Activated naive CD4-positive, alpha-beta T cell treated with anti-CD3 and anti-CD28 coated beads, Interleukin-2, amount 50 U/mL, for 16 hours (primary cell): ENCODE measurements around the gene CAMSAP2.

Source experiments
- DNase-seq: peaks from one replicate; pipeline ENCODE4 v3.0.0-alpha.2; 2020

Gene CAMSAP2

DNA sequence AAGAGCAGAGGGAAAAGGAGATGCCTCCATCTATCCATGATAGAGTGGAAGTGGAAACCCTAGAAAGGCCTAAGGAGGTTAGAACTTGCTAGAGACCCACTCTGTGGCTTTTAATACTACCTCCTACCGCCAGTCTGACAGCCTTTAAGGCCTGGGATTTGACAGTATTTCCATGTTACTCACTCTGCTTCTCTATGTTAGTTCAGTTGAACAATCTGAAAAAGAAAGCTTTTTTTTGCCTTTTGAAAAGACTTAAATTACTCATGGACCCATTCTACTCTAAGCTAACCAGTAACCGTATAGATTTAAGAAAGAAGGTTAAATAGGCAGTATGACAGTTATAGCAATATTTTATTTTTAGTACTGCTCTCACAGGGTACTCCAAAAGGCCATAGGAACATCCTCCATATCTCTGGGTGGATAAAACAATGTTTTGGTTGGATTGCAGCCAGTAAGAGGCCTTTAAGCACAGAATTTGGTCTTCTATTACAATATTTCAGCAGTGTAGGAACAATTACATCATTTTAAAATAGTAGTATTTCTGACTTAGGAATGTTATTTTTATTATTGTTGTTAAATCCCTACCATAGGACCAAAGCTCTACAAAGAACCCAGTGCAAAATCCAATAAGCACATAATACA lies 118.1 kb downstream of the CAMSAP2 start:
- DNase-seq: no peak

DNA sequence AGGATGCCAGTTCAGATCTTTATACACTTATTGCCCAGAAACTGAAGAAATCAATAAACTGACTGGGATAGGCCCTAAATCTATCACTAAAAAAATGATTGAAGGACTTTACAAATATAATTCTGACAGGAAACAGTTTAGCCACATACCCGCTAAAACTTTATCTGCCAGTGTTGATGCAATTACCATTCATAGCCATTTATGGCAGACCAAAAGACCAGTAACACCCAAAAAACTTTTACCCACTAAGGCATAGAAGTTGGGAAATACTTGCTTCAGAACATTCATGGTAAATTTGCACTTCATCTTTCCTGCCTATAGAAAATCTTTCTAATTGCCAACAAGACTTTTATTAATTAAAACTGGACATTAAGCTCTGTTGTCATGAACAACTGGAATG lies 119.1 kb downstream of the CAMSAP2 start:
- DNase-seq: no peak

DNA sequence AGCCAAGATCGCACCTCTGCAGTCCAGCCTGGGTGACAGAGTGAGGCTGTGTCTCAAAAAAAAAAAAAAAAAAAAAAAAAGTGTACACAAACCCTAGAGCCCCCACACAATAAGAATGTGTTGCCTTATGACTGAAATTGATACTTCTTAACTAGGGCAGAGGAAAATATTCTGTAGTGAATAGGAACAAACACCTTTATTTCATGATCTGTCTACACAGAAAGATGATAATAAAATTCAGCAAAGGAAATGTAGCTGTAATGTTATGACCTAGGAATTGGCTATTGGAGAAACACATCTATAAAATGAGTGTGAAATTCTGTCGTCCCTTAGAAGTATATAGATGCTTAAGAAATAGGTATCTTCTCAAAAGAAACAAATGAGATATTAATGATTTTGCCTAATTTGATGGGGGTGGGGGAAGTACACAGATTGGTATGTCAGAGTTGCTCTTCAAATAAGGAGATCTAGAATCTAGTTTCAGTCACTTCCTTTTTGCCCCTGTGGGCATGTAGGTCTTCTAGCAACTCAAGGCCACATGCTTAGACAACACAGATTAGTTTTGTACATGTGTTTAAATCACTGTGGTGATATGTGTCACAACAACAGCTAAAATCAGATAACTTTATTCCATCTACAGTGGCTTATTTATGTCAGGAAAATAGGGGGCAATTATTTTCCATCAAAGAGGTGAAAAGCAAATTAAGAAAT lies 123.4 kb downstream of the CAMSAP2 start:
- no peak for DNase-seq

DNA sequence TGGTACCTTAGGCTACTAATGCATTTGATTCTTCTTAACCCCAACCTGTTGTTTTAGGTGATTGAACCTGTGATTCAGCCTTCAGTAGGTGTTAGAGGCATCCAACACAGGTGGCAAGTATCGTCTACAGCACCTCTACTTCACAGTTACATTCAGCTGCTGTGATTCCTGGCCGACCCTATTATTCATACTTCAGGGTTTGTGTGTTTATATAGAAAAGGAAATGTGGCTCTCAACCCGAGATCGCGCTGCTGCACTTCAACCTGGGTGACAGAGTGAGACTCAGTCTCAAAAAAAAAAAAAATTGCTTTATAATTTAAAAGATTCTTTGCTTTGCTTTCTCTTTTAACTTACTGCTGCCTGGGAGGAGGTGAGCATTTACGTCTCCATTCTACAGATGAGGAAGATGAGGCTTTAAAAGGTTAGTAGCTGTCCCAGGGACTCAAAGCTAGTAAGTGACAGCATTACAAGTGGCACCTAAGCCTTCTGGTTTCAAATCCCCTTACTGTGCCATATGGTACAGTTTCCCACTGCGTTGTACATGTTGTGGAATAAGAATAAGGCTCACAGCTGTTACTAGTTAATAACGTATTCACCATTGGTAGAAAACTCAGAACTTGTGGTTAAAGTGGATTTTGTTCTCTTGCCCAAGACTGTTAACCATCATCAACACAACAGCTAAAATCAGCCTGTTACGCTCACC lies 124.2 kb downstream of the CAMSAP2 start:
- no peak for DNase-seq

DNA sequence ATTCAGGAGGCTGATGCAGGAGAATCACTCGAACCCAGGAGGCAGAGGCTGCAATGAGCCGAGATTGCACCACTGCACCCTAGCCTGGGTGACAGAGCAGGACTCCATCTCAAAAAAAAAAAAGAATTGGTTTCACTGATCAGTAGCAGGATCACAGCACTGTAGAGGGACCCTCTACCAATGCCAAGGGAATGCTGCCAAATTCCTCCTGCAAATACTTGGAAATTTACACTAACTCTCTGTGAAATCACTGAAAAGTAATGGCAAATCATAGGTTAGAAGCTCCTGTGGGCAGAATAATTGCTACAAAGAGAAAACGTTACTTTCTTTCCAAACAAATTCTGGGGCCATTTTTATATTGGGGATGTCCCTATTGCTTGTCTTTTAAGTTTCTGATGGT lies 127.4 kb downstream of the CAMSAP2 start:
- DNase-seq: no peak

DNA sequence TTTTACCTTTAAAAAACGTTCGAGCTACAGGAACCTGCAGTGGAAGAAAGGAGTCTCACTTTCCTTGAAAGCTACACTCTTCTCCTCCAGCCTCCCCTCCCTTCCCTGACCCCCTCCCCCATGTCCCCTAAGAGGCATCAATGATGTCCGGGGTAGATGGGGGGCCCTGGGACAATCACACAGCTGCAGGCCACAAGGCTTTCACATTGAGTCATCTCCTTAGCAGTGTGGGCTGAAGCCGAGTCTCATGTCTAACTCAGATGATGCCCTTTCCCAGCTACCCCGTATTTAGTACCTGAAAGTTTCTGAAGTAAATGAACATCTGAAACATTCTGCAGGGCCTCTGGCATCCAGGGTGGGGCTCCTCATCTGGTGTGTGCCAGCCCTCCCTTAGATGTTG lies 127.8 kb downstream of the CAMSAP2 start:
- DNase-seq: no peak

DNA sequence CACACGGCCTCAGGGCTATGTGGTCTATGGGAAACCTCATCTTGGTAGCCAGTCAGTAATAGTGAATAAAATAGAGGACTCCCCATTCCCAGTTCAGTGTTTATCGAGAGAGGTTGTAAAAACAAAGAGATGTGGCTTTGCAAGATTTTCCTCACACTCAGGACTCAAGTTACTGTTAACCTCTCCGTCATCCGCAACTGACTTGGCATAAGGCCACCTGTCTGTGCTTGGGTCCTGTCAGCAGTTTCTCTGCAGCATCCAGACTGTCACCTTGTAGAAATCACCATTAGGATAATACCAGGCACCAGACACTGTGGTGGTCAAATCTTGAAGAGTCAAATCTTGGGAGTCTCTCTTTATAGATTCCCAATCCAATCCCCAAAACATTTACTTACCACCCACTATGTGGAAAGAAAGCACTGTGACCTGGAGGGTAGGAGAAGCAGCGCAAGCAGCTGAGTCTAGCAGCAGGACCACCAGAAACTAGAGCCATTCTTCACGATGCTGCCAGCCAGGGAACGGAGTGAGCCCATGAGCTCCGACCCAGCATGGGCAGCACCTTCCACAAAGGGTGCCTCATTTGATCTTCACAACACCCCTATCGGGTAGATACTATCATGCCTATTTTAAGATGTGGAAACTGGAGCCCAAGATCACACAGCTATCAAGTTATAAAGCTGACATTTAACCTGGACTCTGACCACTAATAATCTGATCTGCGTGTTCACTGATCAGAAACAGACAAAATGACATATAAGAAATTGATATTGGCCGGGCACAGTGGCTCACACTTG lies 128.5 kb downstream of the CAMSAP2 start:
- no peak for DNase-seq

DNA sequence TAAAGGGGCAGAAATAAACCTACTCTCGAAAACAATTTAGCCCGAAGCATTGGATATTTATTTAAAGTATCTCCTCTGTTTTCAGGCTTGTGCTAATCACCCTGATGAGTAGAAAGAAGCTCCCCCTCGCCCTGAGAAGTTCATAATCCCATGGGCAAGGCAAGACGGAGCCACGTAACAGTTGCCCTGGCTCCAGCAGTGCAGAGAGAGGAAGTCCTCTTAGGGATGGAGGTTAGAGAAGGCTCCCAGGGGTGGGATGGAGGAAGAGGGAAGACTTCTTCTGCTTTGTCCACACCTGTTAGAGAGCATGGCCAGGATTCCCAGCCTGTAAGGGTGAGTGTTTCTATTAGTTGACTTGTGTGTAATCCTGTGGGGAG lies 130.7 kb downstream of the CAMSAP2 start:
- DNase-seq: no peak

DNA sequence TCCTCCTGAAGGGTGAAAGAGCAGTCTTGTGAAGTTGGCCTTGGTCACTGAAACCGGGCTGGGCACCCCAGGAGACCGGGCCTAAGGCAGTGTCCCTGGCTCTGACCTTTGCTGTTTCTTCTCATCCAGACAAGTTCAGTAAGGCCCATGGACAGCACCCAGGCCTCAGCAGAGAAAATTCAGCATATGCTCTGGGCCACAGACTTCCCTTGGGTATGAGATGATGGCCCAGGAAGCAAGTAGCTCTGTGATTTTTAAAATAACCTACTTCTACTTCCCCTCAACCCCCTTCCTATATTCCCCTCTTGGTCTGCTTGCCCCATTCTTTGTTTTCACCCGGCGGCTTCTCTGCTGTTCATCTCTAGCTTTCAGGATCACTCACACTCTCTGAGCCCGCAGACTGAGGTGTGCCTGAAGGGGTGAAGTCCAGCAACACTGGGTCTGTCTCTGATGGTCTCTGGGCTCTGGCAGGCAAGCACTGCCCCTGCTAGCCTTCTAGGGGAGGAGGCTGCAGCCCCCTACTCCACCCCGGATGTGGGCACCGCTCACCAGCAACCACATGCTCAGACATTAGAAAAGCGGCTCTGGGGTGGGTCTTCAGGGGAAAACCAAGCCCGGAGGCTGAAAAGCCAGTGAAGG lies 131.2 kb downstream of the CAMSAP2 start:
- no peak for DNase-seq

DNA sequence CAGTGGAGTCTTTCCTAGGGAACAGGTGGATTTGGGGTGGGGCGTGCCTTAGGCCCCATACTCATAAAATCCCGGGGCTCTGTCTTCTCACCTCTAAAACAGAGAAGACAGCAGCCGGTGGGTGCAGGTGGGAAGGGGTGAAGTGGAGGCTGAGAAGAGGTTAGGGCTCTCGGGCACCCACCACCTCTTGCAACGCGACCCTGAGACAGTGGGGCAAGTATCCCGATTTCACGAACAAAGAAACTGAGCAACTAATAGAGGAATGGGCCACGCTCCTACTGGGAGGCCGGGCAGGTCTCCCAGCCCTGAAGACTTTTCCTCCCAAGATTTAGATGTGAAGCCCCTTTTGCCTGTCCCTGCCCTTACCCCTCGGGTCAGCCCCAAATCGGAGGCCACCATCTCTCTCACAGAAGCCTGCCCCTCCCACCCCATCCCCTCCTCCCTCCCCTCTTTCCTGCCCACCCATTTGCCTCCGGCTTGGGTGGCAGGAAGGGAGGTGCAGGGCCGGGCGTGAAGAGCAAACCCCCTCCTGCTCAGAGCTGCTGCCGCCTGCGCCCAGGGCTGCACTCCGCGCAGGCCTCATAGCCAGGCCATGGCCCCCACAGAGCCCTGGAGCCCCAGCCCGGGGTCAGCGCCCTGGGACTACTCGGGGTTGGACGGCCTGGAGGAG lies 133.9 kb downstream of the CAMSAP2 start, which contains the start of gene GPR25:
Gene GPR25 (plus strand): TSS at position 536 of the 670 bp plus-strand sequence. CDS start 57 bp downstream, at position 593.
- no peak for DNase-seq

DNA sequence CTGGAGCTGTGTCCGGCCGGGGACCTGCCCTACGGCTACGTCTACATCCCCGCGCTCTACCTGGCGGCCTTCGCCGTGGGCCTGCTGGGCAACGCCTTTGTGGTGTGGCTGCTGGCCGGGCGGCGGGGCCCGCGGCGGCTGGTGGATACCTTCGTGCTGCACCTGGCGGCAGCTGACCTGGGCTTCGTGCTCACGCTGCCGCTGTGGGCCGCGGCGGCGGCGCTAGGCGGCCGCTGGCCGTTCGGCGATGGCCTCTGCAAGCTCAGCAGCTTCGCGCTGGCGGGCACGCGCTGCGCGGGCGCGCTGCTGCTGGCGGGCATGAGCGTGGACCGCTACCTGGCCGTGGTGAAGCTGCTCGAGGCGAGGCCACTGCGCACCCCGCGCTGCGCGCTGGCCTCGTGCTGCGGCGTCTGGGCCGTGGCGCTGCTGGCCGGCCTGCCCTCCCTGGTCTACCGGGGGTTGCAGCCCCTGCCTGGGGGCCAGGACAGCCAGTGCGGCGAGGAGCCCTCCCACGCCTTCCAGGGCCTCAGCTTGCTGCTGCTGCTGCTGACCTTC lies 134.5 kb downstream of the CAMSAP2 start:
- no peak for DNase-seq

DNA sequence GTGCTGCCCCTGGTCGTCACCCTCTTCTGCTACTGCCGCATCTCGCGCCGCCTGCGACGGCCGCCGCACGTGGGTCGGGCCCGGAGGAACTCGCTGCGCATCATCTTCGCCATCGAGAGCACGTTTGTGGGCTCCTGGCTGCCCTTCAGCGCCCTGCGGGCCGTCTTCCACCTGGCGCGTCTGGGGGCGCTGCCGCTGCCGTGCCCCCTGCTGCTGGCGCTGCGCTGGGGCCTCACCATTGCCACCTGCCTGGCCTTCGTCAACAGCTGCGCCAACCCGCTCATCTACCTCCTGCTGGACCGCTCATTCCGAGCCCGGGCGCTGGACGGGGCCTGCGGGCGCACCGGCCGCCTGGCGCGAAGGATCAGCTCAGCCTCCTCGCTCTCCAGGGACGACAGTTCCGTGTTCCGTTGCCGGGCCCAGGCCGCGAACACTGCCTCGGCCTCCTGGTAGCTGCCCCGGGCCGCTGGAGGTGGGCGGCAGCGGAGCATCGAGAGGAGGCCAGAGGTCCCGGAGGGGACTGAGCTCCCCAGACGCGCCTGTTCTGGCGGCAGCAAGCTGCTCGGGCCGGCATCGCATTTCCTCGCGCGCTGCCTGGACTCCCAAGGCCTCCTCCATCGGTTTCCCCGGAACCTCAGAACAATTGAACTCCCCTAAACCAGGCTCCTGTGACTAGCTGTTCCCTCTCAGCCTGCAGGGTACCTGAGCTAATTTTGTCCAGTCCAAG lies 135.1 kb downstream of the CAMSAP2 start:
- no peak for DNase-seq

DNA sequence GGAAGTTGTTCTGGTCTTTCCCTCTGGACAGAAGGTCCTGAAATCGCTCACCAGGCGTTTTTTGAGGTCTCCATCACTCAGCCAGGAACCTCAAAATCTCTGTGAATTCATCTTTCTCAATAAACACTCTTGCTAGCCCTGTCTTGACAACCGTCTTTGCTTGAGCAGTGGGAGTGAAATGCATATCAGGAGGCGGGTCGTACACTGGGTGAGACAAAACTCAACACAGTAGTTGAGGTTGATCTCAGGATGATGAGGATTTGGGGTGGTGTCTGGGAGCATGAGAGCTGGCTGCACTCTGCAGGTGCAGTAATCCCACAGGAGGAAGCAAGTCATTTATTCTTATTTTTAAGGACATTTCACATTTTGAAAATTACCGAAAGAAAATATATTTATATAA lies 136.0 kb downstream of the CAMSAP2 start:
- DNase-seq: no peak

DNA sequence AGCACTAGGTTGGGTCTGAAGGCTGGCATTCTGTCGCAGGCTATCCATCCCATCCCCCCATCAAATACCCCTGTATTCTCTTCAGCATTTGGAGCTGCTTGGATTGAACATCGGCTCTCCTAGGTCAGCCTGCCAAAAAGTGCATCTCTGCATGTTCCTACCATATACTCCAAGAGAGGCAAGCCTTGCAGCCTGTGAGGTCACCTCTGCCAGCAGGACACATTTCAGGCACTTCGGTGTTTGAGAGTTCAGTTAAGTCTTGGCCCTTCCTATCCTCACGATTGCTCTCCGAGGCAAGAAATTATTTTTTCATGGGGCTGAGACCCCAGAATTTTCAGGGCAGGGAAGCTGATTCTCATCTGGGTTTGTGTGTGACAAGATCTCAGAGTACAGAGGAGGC lies 136.7 kb downstream of the CAMSAP2 start:
- DNase-seq: no peak

DNA sequence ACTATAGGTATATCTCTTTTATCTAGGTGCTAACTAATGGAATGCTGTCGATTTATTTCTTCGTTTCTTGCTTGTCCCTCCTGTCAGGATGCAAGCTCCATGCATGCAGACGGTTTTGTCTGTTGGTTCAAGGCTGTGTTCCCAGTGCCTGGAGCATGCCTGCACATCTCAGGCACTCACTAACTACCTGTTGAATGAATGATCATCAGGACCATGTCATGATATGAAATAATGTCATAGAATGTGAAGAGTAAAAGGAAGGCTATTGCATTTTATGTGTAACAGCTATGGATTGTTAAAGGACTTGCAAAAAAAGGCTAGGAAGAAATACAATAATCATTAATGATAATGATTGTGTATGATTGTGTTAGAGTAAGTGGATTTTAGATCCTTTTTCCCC lies 138.3 kb downstream of the CAMSAP2 start:
- no peak for DNase-seq

DNA sequence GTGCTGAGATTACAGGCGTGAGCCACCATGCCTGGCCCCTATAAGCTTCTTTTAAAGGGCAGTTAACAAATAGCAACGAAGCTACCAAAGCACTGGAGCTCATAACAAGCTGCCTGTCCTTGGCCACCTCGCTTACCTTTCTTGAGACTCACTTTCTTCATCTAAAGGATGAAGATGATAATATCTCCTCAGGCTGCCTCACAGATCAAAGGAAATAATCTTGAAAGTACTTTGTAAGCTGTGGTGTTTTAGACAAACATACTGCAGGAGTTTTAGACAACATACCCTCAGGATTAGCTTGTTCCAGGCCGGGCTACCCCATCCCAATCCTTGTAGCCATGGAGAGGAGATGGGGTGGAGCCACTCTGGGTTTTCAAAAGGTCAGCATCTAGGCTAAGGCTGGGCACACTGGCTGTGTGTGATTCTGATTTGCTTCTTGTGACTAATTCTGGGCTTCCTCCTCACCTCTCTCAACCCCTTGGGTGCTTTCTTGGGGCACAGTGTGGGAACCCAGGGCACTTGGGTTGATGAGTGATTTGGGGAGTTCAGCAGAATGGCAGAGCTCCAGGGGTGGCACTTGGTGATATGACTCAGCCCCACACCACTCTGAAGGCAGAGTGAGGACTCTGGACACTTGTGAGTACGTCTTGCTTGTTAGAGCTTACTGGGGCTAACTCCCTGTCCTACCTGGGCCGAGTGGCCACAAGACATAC lies 139.3 kb downstream of the CAMSAP2 start:
- no peak for DNase-seq

DNA sequence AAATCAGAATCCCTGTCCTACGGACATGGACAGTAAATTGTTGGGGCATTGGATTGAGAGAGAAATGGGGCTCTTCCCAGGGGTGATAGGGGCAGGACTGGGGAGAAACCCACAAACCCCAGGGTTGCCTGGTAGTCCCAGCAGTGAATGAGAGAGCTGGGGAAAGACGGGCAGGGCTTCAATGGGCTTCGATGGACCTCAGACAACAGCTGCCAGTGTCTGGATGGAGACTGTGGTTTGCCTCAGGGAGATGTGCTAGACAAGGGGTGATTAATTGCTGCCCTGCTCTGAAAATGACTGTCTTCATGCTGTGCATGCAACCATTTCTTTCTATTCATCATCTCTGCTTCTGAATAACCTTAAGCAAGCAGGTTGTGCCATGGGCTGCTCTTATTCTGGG lies 141.5 kb downstream of the CAMSAP2 start:
- DNase-seq: no peak

DNA sequence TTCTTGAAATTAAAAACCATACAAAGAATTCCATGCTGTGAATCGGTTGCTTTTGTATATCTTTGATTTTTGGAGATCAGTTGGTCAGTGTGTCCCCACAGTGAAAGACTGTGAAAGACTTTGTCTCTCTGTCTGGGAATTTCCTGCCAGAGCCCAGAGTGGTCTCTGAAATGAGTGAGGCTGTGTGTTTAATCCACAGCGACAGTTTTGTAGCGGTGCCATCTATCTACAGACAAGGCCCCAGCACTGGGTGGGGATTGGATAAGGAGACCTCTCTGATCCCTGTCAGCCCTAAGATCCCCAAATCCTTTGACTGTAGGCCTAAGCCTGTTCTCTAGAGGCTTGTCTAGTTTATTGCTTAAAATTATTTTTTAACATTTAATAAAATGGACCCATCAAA lies 144.4 kb downstream of the CAMSAP2 start:
- DNase-seq: no peak

DNA sequence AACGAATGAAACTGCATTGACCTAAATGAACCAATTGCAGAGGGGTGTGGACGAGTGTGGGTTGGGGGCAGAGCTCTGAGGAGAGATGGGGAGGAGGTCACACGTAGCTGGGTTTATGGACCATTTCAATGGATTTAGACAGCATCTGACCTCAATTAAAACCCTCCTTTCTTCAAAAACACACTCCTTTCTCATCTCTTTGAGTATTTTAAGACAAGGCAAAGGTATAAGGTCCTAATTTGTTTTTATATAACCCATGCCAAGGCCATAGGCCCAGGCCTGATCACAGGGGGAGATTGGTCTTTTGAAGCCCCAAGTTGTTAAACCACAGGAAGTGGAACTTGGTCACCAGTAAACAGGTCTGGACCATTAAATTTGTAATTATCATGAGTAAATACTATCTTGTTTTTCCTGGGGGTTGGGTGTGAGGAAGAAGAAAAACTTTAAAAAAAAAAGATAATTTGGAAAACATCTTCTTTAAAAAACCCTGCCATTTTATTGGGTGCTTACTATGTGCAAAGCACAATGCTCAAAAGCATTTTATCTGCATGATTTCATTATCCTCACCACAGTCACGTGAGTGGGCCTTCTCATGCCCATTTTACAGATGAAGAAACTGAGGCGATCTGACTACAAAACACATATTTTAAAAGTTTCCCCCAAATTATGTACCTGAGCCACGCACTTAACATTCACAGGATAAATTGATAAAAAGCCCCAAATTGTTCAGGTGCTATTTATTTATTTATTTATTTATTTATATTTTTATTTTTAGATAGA lies 147.1 kb downstream of the CAMSAP2 start:
- DNase-seq: no peak

DNA sequence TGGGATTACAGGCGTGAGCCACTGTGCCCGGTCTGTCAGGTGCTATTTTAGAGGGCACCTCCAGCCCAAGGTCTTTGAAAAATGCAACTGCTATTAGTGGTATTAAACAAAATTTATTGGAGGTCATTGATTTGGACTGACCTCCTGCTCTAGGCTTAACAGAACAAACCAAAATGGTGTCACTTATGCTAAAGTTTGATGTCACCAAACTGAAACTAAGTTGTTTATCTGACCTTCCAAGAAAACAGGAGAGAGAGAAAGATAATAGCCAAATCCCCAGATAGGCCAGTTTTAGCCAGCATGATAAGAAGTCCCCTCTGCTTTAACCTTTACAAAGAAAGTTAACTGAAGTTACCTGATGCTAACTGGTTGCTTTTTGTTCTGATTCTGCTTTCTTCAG lies 147.9 kb downstream of the CAMSAP2 start:
- DNase-seq: no peak
